ENCODE measurements around the gene TMEM176B.

TMEM176B gene

GRCh38 chr7:150799741-150800580 is at the start of gene TMEM176B:
Gene TMEM176B (minus strand): TSS chr7:150800364. CDS start chr7:150796569, 3,795 bp downstream.
- no peak for TF ChIP-seq CTCF (IDR thresholded peaks at IDR 0.05; ENCODE audit: low read depth, low read length, missing control alignments)
- DNase-seq (ENCODE audit: extremely low read depth, low read depth), result no peak
- H3K4me3 ChIP-seq (replicated peaks; ENCODE audit: low read depth, low read length), result no peak within 1 kb of the TSS

- TF ChIP-seq CTCF (IDR thresholded peaks at IDR 0.05; ENCODE audit: low read depth, low read length, missing control alignments), result no peak
- no peak for DNase-seq (ENCODE audit: extremely low read depth, low read depth)
- no peak overlapping the region for H3K4me3 ChIP-seq (replicated peaks; ENCODE audit: low read depth, low read length)
Observed at GRCh38 chr7:150849204-150849775, 49.1 kb upstream of the TMEM176B start.

GRCh38 chr7:150848561-150849115 is 48.5 kb upstream of the TMEM176B start:
- TF ChIP-seq CTCF (IDR thresholded peaks at IDR 0.05; ENCODE audit: low read depth, low read length, missing control alignments), result no peak
- DNase-seq (ENCODE audit: extremely low read depth, low read depth), result no peak

GRCh38 chr7:150848111-150848510 is 47.9 kb upstream of the TMEM176B start:
- no peak overlapping the region for H3K4me3 ChIP-seq (replicated peaks; ENCODE audit: low read depth, low read length)
- no peak for DNase-seq (ENCODE audit: extremely low read depth, low read depth)
- no peak for TF ChIP-seq CTCF (IDR thresholded peaks at IDR 0.05; ENCODE audit: low read depth, low read length, missing control alignments)

More at GRCh38 chr7:150848561-150849115, 48.5 kb upstream of the TMEM176B start:
- H3K4me3 ChIP-seq (replicated peaks; ENCODE audit: low read depth, low read length), result no peak overlapping the region

GRCh38 chr7:150847536-150847935 is 47.4 kb upstream of the TMEM176B start:
- TF ChIP-seq CTCF (IDR thresholded peaks at IDR 0.05; ENCODE audit: low read depth, low read length, missing control alignments), result no peak
- no peak overlapping the region for H3K4me3 ChIP-seq (replicated peaks; ENCODE audit: low read depth, low read length)
- DNase-seq (ENCODE audit: extremely low read depth, low read depth), result no peak

- H3K4me3 ChIP-seq (replicated peaks; ENCODE audit: low read depth, low read length), result no peak overlapping the region
- TF ChIP-seq CTCF (IDR thresholded peaks at IDR 0.05; ENCODE audit: low read depth, low read length, missing control alignments), result no peak
- no peak for DNase-seq (ENCODE audit: extremely low read depth, low read depth)
Observed at GRCh38 chr7:150846291-150847115, 46.3 kb upstream of the TMEM176B start.

All from HFF-Myc (cell line).